Suprapubic skin (tissue), 3 donors: Measurements from ENCODE around the gene DAND5.

Experiments
- CTCF ChIP-seq, 2 donors: fragments of 200-600 bp in 1 of 2; fragments of 450-650 bp in 1 of 2; sonication (generic) in 1 of 2; IDR thresholded peaks; one replicate each; pipeline ENCODE4 v1.5.1; 2016 to 2019; ENCODE audit warnings: antibody characterized with exemption in 2 of 2, mild to moderate bottlenecking in 1 of 2, moderate library complexity in 1 of 2
- POLR2AphosphoS5 ChIP-seq, 3 donors: sonication (generic); formaldehyde crosslinking; IDR thresholded peaks; one replicate each; pipeline ENCODE4 v1.6.1; 2017; ENCODE audit warnings: antibody characterized with exemption in 3 of 3

- TF ChIP-seq POLR2AphosphoS5 (IDR thresholded peaks at IDR 0.05) (peak in 2 of 3 donors; percentile 28 to 63), CTCF (IDR thresholded peaks at IDR 0.05) (no peak)
Observed at GRCh38 chr19:12994701-12995595, 25.6 kb downstream of the DAND5 start, which contains the start of gene NFIX.
